ENCODE results near the gene FBXO40.
"Not testable (repeated sequence)": the region's sequence is repeated elsewhere in the genome, so short reads cannot be mapped to it uniquely, and the experiment has no call there.

Gene FBXO40

GRCh38 chr3:121592856-121593702 is at the start of gene FBXO40:
Gene FBXO40, plus strand, starts transcription at chr3:121593379. Its CDS starts 27,197 bp downstream, at chr3:121620576.
- peak; percentile 79 for DNase-seq

GRCh38 chr3:121545049-121545573 is 48.1 kb upstream of the FBXO40 start:
- no peak for DNase-seq

GRCh38 chr3:121545574-121546455 is 47.4 kb upstream of the FBXO40 start, which contains the start of gene POLQ:
Gene POLQ, minus strand, starts transcription at chr3:121545988. Its CDS starts 111 bp downstream, at chr3:121545877.
- peak; percentile 50 for DNase-seq

GRCh38 chr3:121552379-121552778 is 40.8 kb upstream of the FBXO40 start:
- DNase-seq: no peak

GRCh38 chr3:121552797-121553196 is 40.4 kb upstream of the FBXO40 start:
- DNase-seq: no peak

GRCh38 chr3:121557426-121557934 is 35.7 kb upstream of the FBXO40 start:
- DNase-seq: no peak

- DNase-seq: no peak
These were observed 31.0 kb upstream of the FBXO40 start for GRCh38 chr3:121562148-121562547.

GRCh38 chr3:121566773-121567172 is 26.4 kb upstream of the FBXO40 start:
- DNase-seq: no peak

- DNase-seq: no peak
These were observed 25.5 kb upstream of the FBXO40 start, which contains the start of gene ARGFX for GRCh38 chr3:121567649-121568048. Gene ARGFX, plus strand, starts transcription at chr3:121567949. Its CDS starts 2,765 bp downstream, at chr3:121570714.

GRCh38 chr3:121574449-121574848 is 18.7 kb upstream of the FBXO40 start:
- DNase-seq: peak; percentile 54

GRCh38 chr3:121581691-121582090 is 11.5 kb upstream of the FBXO40 start:
- DNase-seq: no peak

- DNase-seq: no peak
These were observed 8.8 kb upstream of the FBXO40 start for GRCh38 chr3:121584418-121584817.

- DNase-seq: not testable (repeated sequence)
These were observed 627 bp downstream of the FBXO40 start for GRCh38 chr3:121593806-121594205.

GRCh38 chr3:121594850-121595249 is 1.7 kb downstream of the FBXO40 start:
- no peak for DNase-seq

GRCh38 chr3:121595765-121596406 is 2.7 kb downstream of the FBXO40 start:
- no peak for DNase-seq

GRCh38 chr3:121598564-121598963 is 5.4 kb downstream of the FBXO40 start:
- DNase-seq: no peak

GRCh38 chr3:121599900-121600299 is 6.7 kb downstream of the FBXO40 start:
- not testable (repeated sequence) for DNase-seq

GRCh38 chr3:121601212-121601812 is 8.1 kb downstream of the FBXO40 start:
- no peak for DNase-seq

- no peak for DNase-seq
These were observed 11.6 kb downstream of the FBXO40 start for GRCh38 chr3:121604759-121605158.

- DNase-seq: no peak
These were observed 12.9 kb downstream of the FBXO40 start for GRCh38 chr3:121606106-121606505.

GRCh38 chr3:121619691-121620090 is 26.5 kb downstream of the FBXO40 start:
- no peak for DNase-seq

GRCh38 chr3:121621491-121621890 is 28.3 kb downstream of the FBXO40 start:
- DNase-seq: no peak

Measured in NCI-H510A treated with DMSO at 0.1 percent for 48 hours (cell line).